RKO (cell line): Measurements from ENCODE around the gene FYTTD1.

ENCODE experiments used
- DNase-seq: peaks from one replicate; pipeline ENCODE4 v3.0.0-alpha.2; 2016; ENCODE audit warnings: low spot score

FYTTD1 gene

GRCh38 chr3:197737749-197738462 lies 11.8 kb upstream of the FYTTD1 start:
- DNase-seq: no peak

DNA sequence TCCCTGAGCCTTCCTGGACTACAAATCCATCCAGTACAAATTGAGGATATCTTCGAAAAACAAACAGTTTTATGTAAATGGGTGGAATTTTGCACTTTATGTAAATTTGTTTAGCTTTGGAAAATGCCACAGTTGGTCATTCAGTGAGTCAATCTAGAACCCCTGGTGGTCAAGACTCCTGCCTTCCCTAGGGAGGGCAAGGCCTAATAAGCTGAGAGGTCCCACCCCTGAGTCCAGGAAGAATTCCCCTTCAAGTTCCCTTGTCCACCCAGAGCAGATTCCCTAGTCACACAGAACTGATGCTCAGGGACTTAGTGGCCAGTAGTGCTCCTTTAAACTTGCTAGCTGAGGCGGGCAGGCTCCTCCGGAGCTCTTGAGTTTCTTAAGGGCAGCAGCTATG lies 6.9 kb upstream of the FYTTD1 start:
- no peak for DNase-seq

DNA sequence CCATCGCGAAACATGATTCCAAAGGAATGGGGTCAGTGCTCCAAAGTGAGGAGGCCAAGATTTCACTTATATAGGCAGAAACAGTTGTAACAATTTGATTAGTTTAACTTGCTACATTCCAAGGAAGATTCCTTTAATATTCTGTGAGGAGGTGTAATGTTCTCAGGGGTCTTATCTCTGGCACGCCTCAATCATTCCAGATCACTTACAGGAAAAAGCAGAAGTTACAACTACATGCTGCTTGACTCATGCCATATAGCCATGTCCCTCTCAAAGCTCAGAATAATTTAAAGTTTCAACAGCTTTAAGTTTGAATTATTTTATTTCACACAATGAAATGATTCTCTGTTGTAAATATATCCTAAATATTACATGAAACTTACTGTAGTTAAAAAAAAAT lies 3.5 kb upstream of the FYTTD1 start:
- DNase-seq: no peak

DNA sequence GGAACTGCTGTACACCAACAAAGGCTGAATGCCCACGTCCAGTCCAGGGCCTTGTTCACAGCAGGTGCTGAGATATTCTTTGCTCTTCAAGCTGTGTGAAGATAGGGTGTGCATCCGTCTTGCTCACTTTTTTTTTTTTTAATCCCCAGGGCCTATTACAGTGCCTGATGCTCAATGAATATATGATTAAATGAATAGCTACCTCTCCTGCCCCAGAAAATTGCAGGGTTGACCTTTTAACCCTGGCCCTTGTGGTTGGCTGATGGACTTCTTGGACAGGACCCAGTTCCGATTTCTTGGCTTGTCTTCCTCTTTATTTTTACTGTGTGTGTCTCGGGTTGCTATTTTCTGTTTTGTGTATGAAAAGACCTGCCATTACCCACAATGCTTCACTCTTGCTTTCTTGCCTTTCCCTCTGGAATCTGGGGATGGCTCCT lies 2.9 kb upstream of the FYTTD1 start:
- no peak for DNase-seq

DNA sequence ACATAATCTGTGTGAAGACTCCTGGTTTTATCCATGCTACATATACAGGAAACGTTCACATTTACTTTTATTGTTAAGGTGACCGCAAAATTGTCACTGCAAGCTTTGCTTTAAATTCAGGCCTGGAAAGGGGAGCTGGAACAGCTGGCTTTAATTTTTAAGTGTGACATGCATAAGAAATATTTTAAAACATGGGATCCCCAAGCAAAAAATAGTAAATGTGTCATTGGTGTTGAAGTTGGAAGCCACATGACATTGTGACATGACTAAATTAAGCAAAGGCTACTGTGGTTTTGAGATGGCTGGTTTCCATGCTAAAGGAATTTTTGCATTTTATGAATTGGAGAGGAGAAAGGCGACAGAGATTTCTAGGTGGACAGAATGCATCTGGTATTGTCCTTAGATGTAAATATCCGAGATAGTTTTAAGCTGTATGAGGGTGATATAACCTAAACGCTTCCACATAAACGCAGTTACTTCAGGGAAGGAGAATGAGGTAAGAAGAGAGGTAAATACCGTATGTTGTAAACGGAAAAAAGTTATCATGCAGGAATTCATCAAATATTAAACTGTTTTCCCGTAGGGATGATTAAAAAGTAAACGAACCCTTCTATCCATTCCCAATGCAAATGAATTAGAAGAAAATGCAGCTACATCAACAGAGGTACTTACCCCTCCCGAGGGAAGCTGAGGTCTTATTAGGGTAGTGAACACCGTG lies 927 bp upstream of the FYTTD1 start:
- DNase-seq: peak; percentile 32

GRCh38 chr3:197749315-197749600 lies 425 bp upstream of the FYTTD1 start:
- peak; percentile 71 for DNase-seq

DNA sequence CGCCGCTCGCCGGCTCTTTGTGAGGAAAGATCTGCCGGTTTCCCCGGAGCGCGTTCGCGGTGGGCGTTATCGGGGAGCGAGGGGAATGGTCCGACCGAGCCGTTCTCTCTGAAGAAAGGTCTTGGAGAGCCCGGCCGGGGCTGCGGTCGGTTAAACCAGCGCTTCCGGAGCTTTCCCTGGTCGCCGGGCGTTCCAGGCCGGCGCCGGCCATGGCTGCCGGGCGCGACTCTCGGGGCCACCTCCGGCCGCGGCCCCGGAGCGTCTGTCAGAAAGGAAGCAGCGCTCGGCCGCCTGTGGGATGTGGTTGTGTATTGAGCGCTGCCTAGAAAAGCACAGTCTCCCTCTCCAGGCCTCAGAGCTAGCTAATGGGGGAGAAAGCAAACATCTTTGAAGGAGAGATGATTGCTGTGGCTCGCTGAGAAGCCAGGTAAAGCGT lies 731 bp downstream of the FYTTD1 start:
- peak; percentile 70 for DNase-seq

GRCh38 chr3:197750858-197751737 lies 1.4 kb downstream of the FYTTD1 start:
- peak; percentile 65 for DNase-seq

- peak; percentile 64 for DNase-seq
These were observed 2.4 kb downstream of the FYTTD1 start for GRCh38 chr3:197752107-197752506.

GRCh38 chr3:197753263-197753662 lies 3.6 kb downstream of the FYTTD1 start:
- DNase-seq: peak; percentile 56

DNA sequence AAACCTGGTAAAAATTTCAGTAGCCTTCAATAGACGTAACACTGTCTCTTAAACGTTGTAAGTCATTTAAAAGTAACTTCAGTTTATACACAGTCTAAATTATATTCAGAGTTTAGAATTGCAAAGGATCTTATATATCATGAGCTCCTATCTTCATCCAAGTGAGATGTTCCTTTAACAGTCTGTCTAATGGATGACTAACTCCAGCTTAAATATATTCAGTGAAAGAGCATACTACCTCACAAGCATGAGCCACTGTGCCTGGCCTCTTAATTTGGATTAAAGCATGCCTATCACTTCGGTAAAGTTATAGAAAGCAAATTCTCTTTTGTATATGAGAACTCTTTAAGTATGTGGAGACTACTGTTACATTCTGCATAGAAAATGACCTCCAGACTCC lies 7.0 kb downstream of the FYTTD1 start:
- no peak for DNase-seq

DNA sequence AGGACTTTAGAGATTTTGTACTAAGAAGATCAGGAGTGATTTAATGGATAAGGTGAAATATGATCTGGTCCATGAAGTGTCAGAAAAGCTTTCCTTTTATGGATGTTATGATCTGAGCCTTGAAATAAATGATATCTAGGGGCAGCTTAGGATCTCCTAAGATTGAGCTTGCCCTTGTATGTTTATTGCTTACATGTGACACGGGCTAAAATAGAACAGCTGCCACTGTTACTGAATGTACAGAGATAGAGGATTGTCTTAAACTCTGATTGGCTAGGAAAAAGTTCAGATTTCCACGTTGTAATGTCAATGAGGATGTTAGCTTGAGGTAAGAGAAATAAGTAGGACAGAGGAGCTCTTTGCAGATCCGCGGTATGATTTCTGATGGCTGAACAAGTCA lies 8.8 kb downstream of the FYTTD1 start:
- DNase-seq: no peak

GRCh38 chr3:197761784-197762183 lies 12.1 kb downstream of the FYTTD1 start:
- no peak for DNase-seq

DNA sequence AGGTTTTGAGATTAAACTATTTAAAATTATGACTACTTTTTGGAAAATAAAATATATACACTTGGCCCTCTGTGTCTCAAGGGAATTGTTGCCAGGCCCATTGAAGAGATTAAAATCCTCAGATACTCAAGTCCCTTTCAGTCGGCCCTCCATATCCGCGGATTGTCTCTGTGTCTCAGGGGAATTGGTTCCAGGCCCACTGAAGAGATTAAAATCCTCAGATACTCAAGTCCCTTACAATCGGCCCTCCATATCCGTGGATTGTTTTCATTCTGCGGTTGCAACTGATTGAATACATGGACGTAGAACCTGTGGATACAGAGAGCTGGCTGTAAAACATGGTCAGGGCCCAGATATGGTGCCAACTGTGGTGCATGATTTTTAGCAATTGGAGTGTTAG lies 25.6 kb downstream of the FYTTD1 start:
- no peak for DNase-seq

DNA sequence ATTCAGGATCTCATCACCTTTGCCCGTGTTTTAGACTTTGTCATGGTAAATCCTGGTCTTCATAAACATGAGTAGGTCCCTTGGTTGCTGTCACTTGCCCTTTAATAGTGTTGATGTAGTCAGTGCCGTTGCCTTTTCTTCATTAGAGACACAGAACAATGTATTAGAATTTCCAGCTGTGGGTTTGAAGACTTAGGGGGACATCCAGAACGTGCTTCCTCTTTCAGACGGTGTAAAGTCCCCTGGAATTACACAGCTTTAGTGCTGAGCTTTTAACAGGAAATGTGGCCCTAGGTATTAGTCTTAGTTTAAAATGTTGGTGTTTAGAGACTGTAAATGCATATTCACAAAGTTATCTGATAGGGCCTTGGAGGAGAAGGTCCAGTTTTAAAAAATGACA lies 32.5 kb downstream of the FYTTD1 start:
- DNase-seq: no peak

DNA sequence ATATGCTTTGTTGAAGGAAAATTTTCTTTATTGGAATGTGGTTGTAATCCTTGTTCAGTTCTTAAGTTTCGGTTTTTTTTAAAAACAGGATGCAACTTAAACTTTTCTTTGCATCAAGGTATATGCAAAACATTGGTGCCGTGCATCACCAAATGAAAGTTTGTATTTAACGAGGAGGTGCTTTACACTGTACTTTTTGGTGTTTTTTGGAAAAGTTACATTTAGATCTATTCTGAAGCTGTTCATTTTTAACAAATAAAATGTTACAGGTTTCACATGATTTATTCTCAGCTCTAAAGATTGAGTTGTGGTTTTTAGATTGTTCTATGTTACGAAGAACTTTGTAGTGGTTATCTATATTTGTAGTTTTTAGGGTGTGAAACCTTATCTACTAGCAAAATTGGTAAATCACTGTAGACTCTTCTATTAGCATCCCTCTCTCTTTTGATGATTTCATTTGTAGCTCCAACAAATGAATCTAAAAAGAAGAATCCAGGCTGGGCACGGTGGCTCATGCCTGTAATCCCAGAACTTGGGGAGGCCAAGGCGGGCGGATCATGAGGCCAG lies 34.4 kb downstream of the FYTTD1 start:
- no peak for DNase-seq

GRCh38 chr3:197787412-197787811 lies 37.7 kb downstream of the FYTTD1 start:
- no peak for DNase-seq

DNA sequence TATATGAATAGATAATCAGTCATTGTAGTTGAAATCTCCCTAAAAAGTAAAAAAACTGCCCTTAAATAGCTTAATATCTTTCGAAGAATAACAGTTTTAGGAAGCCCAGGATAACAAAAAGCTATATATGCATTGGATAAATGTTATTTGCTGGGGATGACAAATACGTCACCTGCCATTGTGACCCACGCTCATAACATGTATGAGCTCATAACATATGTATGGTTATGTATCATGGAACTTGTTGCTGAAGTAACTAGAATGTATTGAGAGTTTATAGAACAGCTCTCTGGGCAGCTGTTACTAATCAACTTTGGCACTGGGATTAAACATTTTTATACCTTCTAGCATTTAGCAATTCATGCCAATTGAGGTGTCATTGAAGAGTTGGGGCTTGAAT lies 39.6 kb downstream of the FYTTD1 start:
- peak; percentile 31 for DNase-seq

GRCh38 chr3:197790033-197790432 lies 40.4 kb downstream of the FYTTD1 start:
- DNase-seq: no peak

- DNase-seq: peak; percentile 68
These were observed 41.6 kb downstream of the FYTTD1 start, which contains the start of gene LRCH3 for GRCh38 chr3:197791113-197791891. TSS of gene LRCH3 (plus strand) at chr3:197791254. CDS start at chr3:197791279, 25 bp downstream.

GRCh38 chr3:197791892-197792647 lies 42.4 kb downstream of the FYTTD1 start:
- DNase-seq: peak; percentile 55
